HG02981 (cell line): ENCODE data around the gene FXR2.
A peak's percentile ranks its signal among the peaks of the same experiment; 100 is the strongest.

Experiments
- ATAC-seq: cut with Tn5 transposase; IDR thresholded peaks from one replicate; pipeline ENCODE4 v1.9.1; 2021; ENCODE audit warnings: mild to moderate bottlenecking, moderate library complexity; ENCODE audit not compliant: unreplicated experiment

FXR2 gene

DNA sequence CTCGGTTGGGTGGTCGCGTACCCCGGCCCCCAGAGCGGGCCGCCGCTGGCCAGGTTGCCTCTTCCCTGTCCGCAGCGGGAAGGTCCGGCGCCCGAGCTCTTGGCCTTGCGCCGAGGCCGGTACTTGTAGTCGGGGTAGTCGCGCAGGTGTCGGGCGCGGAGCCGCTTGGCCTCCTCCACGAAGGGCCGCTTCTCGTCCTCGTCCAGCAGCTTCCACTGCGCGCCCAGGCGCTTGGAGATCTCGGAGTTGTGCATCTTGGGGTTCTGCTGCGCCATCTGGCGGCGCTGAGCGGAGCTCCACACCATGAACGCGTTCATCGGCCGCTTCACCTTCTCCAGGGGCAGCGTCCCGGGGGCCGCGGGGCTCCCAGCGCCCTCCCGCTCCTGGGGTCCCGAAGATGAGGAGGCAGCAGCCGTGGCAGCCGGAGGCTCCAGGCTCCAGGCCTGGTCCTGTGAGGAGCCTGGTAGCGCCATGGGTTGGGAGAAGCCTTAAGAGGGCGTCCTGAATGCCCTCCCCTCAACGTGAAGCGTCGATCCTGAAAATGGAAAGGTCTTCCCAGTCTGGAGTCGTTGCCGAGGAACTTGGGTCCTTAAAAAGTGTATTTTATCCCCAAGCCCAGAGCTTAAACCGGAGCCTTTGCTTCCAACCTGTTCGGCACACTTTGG, 25.4 kb downstream of the FXR2 start:
- no peak for ATAC-seq

DNA sequence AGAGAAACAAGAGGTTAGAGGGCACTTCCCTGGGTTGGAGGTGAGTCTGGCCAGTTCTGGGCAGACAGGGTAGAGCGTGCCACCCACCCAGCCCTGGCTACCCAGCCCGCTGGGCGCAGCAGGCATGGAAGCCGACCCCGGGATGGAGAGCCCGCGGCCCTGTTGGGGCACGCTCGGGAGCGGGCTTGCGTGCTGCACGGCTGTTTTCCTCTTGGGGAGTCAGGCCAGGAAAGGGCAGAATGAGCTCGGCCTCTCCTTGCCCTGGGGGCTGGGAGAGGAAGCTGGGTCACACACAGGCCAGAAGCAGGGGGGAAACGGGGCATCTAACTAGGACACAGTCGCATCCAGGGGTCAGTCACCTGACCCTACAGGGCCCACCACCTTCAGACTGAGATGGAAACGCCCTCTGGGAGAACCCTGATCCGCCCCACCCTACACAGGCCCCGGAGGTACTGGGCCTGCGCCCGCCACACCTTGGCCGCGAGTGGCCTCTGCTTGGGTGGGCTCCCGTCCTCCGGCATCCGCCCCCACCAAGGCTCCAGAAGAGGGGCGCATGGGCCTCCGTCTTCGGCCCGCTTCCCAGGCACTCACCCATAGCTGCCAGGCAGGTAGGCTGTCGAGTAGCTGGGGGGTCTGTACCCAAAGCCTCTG, 26.0 kb downstream of the FXR2 start:
- ATAC-seq, result no peak

GRCh38 chr17:7587420-7588151, 27.1 kb downstream of the FXR2 start:
- ATAC-seq, result no peak

DNA sequence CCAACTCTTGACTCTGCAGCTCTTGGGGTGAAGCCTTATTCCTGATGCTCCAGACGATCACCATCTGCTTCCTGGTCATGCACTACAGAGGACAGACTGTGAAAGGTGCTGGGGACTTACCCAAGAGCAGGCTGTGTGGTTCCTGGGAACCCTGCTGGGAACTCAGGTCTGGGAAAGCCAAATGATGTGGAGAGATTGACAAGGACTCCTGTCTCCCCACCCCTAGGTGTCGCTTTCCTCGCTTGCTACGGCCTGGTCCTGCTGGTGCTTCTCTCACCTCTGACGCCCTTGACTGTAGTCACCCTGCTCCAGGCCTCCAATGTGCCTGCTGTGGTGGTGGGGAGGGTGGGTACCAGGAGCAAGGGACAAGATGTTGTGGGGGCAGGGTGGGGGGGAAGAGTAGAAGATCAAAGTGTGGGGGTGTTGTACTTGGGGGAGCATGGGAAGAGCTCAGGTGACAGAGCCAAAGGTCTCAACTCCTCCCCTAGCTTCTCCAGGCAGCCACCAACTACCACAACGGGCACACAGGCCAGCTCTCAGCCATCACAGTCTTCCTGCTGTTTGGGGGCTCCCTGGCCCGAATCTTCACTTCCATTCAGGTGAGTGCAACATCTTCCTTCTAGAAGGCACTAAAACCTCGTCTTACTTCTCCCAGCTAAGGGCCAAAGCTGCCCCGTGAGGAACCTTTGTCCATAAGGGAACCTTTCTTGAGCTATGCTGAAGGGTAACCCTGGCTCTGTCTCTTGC, 27.9 kb downstream of the FXR2 start:
- no peak for ATAC-seq

GRCh38 chr17:7583253-7584109, 31.2 kb downstream of the FXR2 start, which contains the start of gene MPDU1:
MPDU1 (plus strand) TSS chr17:7583852; CDS start chr17:7583863, 11 bp downstream.
- ATAC-seq, result peak; percentile 59

DNA sequence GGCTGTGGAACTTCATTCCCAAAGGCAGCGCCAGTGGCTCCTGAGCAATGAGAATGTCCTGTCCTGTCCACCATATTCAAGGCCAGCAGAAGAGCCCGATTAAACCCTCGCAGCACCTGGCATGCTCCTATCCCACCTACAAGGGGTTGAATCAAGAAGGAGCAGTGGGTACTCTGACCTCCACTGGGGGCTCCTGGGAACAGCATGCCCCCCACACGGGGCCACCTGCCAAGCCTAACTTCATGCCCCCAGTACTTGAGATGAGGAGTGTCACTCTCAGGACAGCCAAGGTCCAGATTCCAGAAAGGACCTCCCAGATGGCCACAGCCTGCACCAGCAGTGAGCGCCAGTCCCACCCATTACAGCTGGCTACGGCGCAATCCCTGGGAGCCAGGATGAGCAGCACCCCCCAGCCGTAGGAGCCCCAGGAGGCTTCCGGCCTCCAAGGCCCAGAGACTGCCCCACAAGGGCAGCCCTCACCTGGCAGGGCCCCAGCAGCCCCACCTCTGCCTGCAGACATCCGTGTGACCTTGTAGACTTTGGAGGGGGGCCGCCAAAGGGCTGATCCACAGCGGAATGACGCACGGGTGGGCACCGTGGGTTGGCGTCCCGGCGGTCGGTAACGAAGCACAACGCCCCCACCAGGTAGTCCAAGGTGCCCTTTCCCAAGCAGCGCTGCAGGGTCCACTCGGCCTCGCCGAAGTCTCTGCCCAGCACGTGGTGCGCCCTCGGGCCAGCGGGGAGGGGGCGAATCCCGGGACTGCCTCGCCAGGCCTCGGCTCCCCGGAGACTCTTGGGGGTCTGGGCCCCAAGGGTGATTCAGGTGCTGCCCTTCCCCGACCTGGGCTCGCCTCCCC, 32.1 kb downstream of the FXR2 start:
- no peak for ATAC-seq

DNA sequence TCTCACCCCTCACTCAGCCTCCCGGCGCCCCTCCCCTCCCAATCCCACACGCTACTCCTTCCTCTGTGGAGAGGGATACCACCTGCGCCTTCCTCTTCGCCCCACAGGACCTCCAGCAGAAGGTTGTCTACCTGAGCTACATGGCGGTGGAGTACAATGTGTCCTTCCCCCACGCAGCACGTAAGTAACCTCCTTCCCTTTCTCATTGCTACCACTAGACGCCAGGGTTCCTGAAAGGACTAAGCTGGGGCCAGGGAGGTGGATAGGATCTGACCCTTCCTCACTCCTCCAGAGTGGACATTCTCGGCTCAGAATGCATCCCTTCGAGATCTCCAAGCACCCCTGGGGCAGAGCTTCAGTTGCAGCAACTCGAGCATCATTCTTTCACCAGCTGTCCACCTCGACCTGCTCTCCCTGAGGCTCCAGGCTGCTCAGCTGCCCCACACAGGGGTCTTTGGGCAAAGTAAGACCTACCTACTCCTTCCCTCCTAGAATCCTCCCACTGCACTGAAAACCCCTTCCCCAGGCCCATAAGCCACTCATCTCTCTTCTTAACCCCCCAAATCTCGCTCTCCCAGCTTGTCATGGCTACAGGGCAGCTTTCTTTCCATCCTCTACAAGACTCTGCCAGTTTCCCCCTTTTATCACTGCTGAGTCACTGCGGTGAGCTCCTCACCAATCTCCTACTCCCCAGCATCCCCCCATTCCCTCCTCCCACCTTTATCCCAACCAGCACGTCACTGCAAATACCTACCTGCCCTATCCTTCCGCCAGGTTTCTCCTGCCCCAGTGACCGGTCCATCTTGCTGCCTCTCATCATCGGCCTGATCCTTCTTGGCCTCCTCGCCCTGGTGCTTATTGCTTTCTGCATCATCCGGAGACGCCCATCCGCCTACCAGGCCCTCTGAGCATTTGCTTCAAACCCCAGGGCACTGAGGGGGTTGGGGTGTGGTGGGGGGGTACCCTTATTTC, 33.8 kb downstream of the FXR2 start:
- no peak for ATAC-seq

DNA sequence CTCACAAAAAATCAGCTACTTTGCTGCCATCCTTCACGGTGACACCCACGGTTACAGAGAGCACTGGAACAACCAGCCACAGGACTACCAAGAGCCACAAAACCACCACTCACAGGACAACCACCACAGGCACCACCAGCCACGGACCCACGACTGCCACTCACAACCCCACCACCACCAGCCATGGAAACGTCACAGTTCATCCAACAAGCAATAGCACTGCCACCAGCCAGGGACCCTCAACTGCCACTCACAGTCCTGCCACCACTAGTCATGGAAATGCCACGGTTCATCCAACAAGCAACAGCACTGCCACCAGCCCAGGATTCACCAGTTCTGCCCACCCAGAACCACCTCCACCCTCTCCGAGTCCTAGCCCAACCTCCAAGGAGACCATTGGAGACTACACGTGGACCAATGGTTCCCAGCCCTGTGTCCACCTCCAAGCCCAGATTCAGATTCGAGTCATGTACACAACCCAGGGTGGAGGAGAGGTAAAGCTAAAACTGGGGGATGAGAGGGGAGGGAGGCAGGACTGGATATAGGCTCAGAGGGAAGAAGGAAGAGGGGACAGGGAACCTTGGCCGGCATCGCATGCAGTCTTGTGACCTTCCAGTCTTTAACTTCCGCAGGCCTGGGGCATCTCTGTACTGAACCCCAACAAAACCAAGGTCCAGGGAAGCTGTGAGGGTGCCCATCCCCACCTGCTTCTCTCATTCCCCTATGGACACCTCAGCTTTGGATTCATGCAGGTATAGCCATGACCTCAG, 34.7 kb downstream of the FXR2 start:
- ATAC-seq, result no peak

DNA sequence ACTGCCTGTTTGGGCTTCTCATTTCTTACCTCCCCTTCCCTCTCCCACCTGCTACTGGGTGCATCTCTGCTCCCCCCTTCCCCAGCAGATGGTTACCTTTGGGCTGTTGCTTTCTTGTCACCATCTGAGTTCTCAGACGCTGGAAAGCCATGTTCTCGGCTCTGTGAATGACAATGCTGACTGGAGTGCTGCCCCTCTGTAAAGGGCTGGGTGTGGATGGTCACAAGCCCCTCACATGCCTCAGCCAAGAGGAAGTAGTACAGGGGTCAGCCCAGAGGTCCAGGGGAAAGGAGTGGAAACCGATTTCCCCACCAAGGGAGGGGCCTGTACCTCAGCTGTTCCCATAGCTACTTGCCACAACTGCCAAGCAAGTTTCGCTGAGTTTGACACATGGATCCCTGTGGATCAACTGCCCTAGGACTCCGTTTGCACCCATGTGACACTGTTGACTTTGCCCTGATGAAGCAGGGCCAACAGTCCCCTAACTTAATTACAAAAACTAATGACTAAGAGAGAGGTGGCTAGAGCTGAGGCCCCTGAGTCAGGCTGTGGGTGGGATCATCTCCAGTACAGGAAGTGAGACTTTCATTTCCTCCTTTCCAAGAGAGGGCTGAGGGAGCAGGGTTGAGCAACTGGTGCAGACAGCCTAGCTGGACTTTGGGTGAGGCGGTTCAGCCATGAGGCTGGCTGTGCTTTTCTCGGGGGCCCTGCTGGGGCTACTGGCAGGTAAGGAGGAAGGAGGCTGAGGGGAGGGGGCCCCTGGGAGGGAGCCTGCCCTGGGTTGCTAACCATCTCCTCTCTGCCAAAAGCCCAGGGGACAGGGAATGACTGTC, 35.5 kb downstream of the FXR2 start, which contains the start of gene CD68:
Gene CD68, plus strand, starts transcription at position 638 of the 833 bp plus-strand sequence. Its CDS starts 40 bp downstream, at position 678.
- ATAC-seq, result peak; percentile 43

- no peak for ATAC-seq
Measured at GRCh38 chr17:7577327-7578199, 37.1 kb downstream of the FXR2 start.

- ATAC-seq, result no peak
Measured at GRCh38 chr17:7576432-7576937, 38.2 kb downstream of the FXR2 start.

GRCh38 chr17:7575959-7576358, 38.7 kb downstream of the FXR2 start:
- ATAC-seq, result no peak

GRCh38 chr17:7575481-7575883, 39.2 kb downstream of the FXR2 start:
- no peak for ATAC-seq

GRCh38 chr17:7574176-7574953, 40.3 kb downstream of the FXR2 start:
- no peak for ATAC-seq
